HG03575 (cell line): ENCODE results near the gene RPUSD1.
"Not testable (repeated sequence)": the region's sequence is repeated elsewhere in the genome, so short reads cannot be mapped to it uniquely, and the experiment has no call there.

Experiments used
- ATAC-seq: cut with Tn5 transposase; IDR thresholded peaks from one replicate; pipeline ENCODE4 v1.9.1; 2021; ENCODE audit not compliant: unreplicated experiment, insufficient number of reproducible peaks, low FRiP score; ENCODE audit errors: extremely low read depth

The RPUSD1 gene

GRCh38 chr16:820044-820408 is 31.8 kb upstream of the RPUSD1 start:
- not testable (repeated sequence) for ATAC-seq

- no peak for ATAC-seq
Measured at GRCh38 chr16:819336-820043, 31.3 kb upstream of the RPUSD1 start.

DNA sequence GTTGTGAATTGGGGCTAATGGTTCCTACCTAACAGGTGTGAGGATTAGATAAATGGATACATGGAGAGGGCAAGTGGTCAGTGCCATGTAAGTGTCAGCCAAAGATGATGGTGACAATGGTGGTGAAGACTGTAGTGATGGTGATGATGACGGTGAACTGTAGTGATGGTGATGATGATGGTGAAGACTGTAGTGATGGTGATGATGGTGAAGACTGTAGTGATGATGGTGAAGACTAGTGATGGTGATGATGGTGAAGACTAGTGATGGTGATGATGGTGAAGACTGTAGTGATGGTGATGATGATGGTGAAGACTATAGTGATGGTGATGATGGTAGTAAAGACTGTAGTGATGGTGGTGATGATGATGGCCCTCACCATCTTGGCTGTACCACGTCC is 30.4 kb upstream of the RPUSD1 start:
- ATAC-seq: no peak

GRCh38 chr16:818132-818531 is 30.0 kb upstream of the RPUSD1 start:
- ATAC-seq: no peak

DNA sequence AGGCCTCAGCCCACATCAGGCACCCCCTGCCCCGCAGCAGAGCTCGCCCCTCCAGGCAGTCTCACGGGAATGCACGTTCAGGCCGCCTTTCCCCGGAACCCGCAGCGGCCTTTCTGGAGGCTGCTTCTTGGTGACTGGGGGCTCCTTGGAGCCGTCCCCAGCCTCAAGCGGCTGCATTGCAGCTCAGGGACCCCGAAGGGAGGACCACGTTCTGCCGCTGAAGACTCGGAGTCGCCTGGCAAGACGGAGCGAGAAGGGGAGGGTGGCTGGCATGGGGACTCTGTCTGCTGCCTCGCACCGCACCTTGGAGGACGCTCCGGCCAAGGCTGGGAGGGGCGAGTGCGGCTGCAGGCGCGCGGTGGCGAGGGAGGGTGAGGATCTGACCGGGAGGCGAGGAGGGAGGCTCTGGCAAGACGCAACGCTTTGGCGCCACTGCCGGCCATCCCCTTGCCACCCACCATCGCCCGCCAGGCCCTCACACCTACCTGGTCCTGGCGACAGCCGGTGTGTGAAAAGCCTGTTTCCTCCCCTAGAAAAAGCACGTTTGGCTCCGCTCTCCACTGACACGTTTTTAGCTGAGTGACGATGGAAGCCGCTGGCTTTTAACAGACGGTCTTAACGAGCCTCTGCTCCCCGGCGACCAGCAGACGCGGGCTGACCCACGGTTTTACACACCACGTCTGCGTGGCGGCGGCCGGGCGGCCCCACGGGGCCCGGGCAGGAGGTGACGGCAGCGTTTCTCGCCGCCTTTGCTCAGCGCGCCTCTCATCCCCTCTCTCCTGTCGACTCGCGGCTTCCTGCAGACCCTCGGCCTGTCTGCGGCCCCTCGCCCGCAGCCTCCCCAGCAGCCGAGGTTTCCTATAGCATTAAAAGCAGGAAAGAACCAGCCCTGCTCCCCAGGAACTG is 29.1 kb upstream of the RPUSD1 start:
- no peak for ATAC-seq

DNA sequence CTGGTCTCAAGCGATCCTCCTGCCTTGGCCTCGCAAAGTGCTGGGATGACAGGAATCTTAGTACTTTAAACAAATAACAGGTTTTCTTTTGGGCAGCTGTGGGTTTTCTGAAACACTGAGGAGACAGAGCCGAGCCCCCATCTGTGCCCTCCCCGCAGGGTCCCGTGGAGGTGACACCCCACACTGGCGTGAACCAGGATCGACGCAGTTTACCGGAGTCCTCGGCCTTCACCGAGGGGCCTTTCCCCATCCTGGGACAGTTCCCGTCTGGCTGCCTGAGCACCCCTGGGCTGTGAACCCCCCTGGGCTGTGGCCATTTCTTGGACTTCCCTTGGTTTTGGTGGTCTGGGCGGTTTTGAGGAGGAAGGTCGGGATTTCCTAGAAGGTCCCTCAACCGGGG is 27.7 kb upstream of the RPUSD1 start:
- ATAC-seq: no peak

DNA sequence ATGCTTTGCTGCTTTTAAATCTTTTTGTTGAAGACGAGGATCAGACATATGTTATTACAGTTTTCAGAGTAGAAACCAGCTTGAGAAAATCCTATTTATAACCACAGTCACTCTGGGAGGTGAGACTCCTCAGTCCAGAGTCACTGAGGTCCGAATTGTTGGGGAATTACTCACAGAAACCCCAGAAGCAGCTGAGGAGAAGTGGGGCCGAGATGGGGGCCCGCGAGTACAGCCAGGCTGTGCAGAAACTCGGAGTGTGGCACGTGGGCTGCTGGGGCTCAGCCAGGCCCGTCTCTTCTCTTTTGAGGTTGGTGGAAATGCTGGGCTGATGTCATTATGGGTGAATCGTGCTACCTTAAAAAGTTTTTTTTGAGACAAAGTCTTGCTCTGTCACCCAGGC is 26.8 kb upstream of the RPUSD1 start:
- ATAC-seq: no peak

- ATAC-seq: no peak
Measured at GRCh38 chr16:813916-814412, 25.8 kb upstream of the RPUSD1 start.

DNA sequence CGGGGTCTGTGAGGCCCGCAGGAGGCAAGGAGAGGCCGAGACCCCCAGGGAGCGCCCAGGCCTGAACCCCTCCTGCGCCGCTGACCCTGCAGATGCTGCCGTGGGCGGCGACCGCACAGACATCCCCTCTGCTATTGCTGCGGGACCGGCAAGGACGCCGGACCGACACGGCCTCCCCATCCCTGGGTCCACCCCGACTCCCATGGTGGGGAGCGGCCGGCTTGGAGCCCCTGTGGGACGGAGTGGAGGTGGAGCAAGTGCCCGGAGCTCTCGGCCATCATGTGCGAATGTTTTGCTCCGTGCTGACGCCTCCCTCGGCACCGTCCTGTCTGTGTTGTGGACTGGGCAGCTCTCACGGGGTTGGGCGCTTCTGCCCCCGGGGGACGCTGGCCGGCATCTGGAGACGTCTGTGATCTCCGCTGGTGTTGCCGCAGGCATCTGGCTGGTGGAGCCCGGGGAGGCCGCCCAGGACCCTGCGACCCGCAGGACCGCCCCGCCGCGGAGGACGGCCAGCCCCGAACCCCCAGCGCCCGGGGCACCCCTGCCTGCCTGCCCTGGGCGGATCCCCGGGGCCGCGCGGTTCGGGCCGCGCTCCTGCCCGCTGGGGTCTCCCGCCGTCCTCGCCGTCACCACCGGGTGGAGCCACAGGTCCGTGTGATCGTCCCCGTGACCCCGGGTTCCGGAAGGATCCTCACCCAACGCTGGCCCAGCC is 25.2 kb upstream of the RPUSD1 start:
- ATAC-seq: no peak

- ATAC-seq: no peak
Measured at GRCh38 chr16:808085-808386, 19.9 kb upstream of the RPUSD1 start.

GRCh38 chr16:807347-808084 is 19.3 kb upstream of the RPUSD1 start:
- no peak for ATAC-seq

DNA sequence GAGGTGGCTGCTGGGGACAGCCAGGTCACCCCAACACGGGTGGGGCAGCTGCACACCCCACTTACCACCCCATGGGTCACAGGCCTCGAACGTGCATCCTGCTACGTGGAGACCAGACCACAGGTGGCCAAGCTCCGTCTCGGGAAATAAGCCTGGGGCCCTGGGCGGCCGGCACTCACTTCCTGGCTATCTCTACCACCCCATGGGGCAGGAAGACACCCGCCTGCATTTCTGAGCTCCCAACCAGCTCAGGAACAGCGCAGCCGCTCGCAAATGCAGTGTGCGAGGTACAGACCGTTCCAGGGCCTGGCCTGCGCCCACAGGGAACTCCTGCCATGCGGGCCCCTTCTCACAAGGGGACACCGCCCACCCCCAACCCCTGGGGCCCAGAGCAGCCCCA is 17.3 kb upstream of the RPUSD1 start:
- ATAC-seq: no peak

GRCh38 chr16:804193-805048 is 16.2 kb upstream of the RPUSD1 start:
- no peak for ATAC-seq

DNA sequence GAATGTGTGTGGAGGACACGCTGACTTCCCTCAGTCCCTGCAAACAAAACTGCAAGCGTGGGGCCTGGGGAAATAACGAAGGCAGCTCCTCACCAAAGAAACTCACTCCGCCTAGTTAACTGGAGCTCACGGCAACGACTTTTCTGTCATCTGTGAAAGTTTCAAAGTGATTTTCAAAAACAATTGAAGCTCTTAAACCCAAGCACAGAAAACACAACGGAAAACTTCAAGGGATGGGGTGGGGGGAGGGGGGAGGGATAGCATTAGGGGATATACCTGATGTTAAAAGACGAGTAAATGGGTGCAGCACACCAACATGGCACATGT is 15.5 kb upstream of the RPUSD1 start:
- ATAC-seq: no peak

- ATAC-seq: no peak
Measured at GRCh38 chr16:802914-803753, 15.0 kb upstream of the RPUSD1 start.

- no peak for ATAC-seq
Measured at GRCh38 chr16:802461-802860, 14.3 kb upstream of the RPUSD1 start.

DNA sequence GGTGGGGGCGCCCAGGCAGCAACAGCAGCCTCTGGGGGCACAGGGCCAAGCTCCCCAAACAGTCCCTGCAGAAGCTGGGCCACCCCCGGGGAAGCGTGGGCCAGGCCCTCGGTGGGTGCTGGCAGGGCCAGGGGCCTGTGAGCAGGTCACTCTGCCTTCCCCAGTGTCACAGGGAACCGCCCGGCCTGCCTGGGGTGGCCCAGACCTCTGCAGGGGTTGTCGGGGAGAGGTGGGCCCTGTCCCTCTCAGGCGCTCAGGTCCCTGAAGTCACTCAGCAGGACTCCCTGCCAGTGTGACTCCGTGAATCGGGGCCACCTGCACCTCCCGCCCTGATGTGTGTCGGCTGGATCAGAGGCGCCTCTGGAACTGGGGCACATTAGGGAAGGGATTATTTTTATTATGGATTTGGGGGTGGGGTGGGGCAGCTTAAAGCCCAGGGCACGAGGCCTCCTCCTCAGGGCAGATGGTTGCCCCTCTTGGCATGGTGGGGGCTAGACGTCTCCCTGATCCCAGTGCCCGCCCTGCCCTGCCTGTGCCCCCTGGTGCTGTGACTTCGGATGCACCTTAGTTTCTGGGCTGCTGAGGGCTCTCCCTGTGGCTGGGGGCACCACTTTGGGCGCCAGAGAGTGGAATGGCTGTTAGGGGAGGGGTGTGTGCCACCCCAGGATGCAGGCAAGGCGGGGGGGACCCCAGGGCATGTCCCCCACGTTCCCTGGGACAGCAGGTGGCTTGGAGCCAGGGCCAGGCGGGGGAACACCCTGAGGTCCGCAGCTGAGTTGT is 13.6 kb upstream of the RPUSD1 start:
- ATAC-seq: no peak
